IMR-90 (cell line): Measurements from ENCODE around the gene DBNDD2. TPM values are rescaled to one million over a fixed set of nuclear protein-coding genes. Genes with fewer than 3 reads are reported as not detected.
A peak's percentile ranks its signal among the peaks of the same experiment; 100 is the strongest.

Source experiments
- ATAC-seq: fragments of 200-7000 bp; cut with Tn5 transposase; 2 replicates; pipeline ENCODE4 v1.9.1; 2020; ENCODE audit warnings: low read depth, mild to moderate bottlenecking, moderate library complexity
- BruUV-seq: library from RNA; stranded (reverse); fragments of 400-500 nt; replicated peaks from 2 replicates; lab custom pipeline; 2021; lab: Mats Ljungman, UMichigan
- CTCF ChIA-PET: fragments of 300-600 bp; formaldehyde crosslinking; extraction: SDS; loops from one replicate; lab custom pipeline; 2021; ENCODE audit warnings: antibody characterized with exemption; lab: Yijun Ruan, JAX
- POLR2A ChIA-PET: fragments of 300-600 bp; sonication (Branson Sonifier 250); formaldehyde crosslinking; loops from one replicate; lab custom pipeline; 2022; ENCODE audit warnings: antibody characterized with exemption; ENCODE audit not compliant: unreplicated experiment; lab: Charles Lee
- DNase-seq: peaks from one replicate; pipeline ENCODE4 v3.0.0; 2013
- H2AFZ ChIP-seq: replicated peaks from 2 replicates; pipeline ENCODE3; 2013; ENCODE audit warnings: low read length, mild to moderate bottlenecking; ENCODE audit not compliant: poor library complexity
- H2AK5ac ChIP-seq: 2 replicates; pipeline ENCODE4 v1.6.1; 2013; ENCODE audit warnings: low read depth, low read length, inconsistent platforms
- H2AK9ac ChIP-seq: replicated peaks from 2 replicates; pipeline ENCODE3; 2013; ENCODE audit warnings: mild to moderate bottlenecking, low read depth, low read length, moderate library complexity; ENCODE audit not compliant: poor library complexity
- H2BK120ac ChIP-seq: 2 replicates; pipeline ENCODE4 v1.6.1; 2013; ENCODE audit warnings: low read depth, low read length, inconsistent platforms
- H2BK15ac ChIP-seq: 3 replicates; pipeline ENCODE4 v1.6.1; 2013; ENCODE audit warnings: low read depth, low read length, inconsistent platforms
- H2BK20ac ChIP-seq: 2 replicates; pipeline ENCODE4 v1.6.1; 2013; ENCODE audit warnings: low read depth, mild to moderate bottlenecking, inconsistent platforms, low read length, moderate library complexity
- H2BK5ac ChIP-seq: 2 replicates; pipeline ENCODE4 v1.6.1; 2013; ENCODE audit warnings: mild to moderate bottlenecking, low read depth, low read length, inconsistent platforms; ENCODE audit not compliant: poor library complexity, severe bottlenecking
- H3K14ac ChIP-seq: replicated peaks from 2 replicates; pipeline ENCODE4 v1.6.1; 2013; ENCODE audit warnings: low read depth, low read length, inconsistent platforms
- H3K18ac ChIP-seq: 2 replicates; pipeline ENCODE4 v1.6.1; 2013; ENCODE audit warnings: low read depth, low read length, control low read depth
- H3K23ac ChIP-seq: 2 replicates; pipeline ENCODE4 v1.6.1; 2013; ENCODE audit warnings: low read depth, low read length, inconsistent platforms
- H3K27ac ChIP-seq: 2 replicates; pipeline ENCODE4 v1.5.1; 2013; ENCODE audit warnings: mild to moderate bottlenecking, control low read depth, low read length; ENCODE audit not compliant: insufficient read depth
- H3K27me3 ChIP-seq: 2 replicates; pipeline ENCODE4 v1.6.1; 2013; ENCODE audit warnings: low read length; ENCODE audit not compliant: control insufficient read depth, insufficient read depth
- H3K36me3 ChIP-seq: 2 replicates; pipeline ENCODE4 v1.6.1; 2013; ENCODE audit warnings: low read length, mixed read lengths; ENCODE audit not compliant: control insufficient read depth, insufficient read depth
- H3K4ac ChIP-seq: 2 replicates; pipeline ENCODE4 v1.6.1; 2013; ENCODE audit warnings: low read depth, low read length, inconsistent platforms
- H3K4me1 ChIP-seq: 2 replicates; pipeline ENCODE4 v1.6.1; 2013; ENCODE audit warnings: low read length, mixed read lengths; ENCODE audit not compliant: control insufficient read depth, insufficient read depth
- H3K4me2 ChIP-seq: 2 replicates; pipeline ENCODE4 v1.6.1; 2013; ENCODE audit warnings: low read depth, mild to moderate bottlenecking, control low read depth, low read length, moderate library complexity
- H3K4me3 ChIP-seq: 2 replicates; pipeline ENCODE4 v1.5.1; 2013; ENCODE audit warnings: low read depth, mild to moderate bottlenecking, control low read depth, low read length, moderate library complexity; ENCODE audit not compliant: insufficient read depth
- H3K56ac ChIP-seq: 2 replicates; pipeline ENCODE4 v1.6.1; 2013; ENCODE audit warnings: low read length, inconsistent platforms; ENCODE audit not compliant: insufficient read depth; ENCODE audit errors: extremely low read depth
- H3K79me1 ChIP-seq, 2 experiments: 2 replicates each; pipeline ENCODE4 v1.6.1; 2013; ENCODE audit warnings: low read length in 2 of 2, inconsistent platforms in 1 of 2, low read depth in 1 of 2
- H3K9ac ChIP-seq: 2 replicates; pipeline ENCODE4 v1.6.1; 2013; ENCODE audit warnings: low read depth, low read length, control low read depth
- H3K9me1 ChIP-seq: 2 replicates; pipeline ENCODE4 v1.6.1; 2013; ENCODE audit warnings: low read length, inconsistent platforms; ENCODE audit not compliant: insufficient read depth
- H3K9me3 ChIP-seq: 2 replicates; pipeline ENCODE4 v1.6.1; 2013; ENCODE audit warnings: low read length; ENCODE audit not compliant: control insufficient read depth, insufficient read depth
- H4K20me1 ChIP-seq: 2 replicates; pipeline ENCODE4 v1.6.1; 2013; ENCODE audit warnings: low read length, inconsistent platforms; ENCODE audit not compliant: insufficient read depth
- H4K5ac ChIP-seq: 2 replicates; pipeline ENCODE4 v1.6.1; 2013; ENCODE audit warnings: mild to moderate bottlenecking, low read depth, low read length, control low read depth
- H4K8ac ChIP-seq, 2 experiments: 2 replicates each; pipeline ENCODE4 v1.6.1; 2013; ENCODE audit warnings: low read depth in 2 of 2, low read length in 2 of 2, control low read depth in 1 of 2, inconsistent platforms in 1 of 2
- H4K91ac ChIP-seq: 2 replicates; pipeline ENCODE4 v1.6.1; 2013; ENCODE audit warnings: low read depth, low read length, inconsistent platforms; ENCODE audit not compliant: insufficient read depth
- CTCF ChIP-seq: conservative IDR thresholded peaks from 2 replicates; pipeline ENCODE4 v1.5.1; 2012; ENCODE audit warnings: mild to moderate bottlenecking, low read depth, low read length, improper control_type of control experiment
- ELK1 ChIP-seq: fragments of 150-350 bp; IDR thresholded peaks from 2 replicates; pipeline ENCODE4 v1.6.1; 2016; ENCODE audit warnings: low read depth, mild to moderate bottlenecking, low read length, moderate library complexity, borderline replicate concordance
- MAZ ChIP-seq: IDR thresholded peaks from 2 replicates; pipeline ENCODE4 v1.6.1; 2012; ENCODE audit warnings: low read depth, mild to moderate bottlenecking, low read length, improper control_type of control experiment, moderate library complexity, borderline replicate concordance
- MXI1 ChIP-seq: IDR thresholded peaks from 2 replicates; pipeline ENCODE4 v1.6.1; 2012; ENCODE audit warnings: low read depth, mild to moderate bottlenecking, low read length, moderate library complexity, borderline replicate concordance
- NFE2L2 ChIP-seq: fragments of 150-350 bp; IDR thresholded peaks from 2 replicates; pipeline ENCODE4 v1.6.1; 2016; ENCODE audit warnings: low read depth, mild to moderate bottlenecking, low read length
- RAD21 ChIP-seq: IDR thresholded peaks from 2 replicates; pipeline ENCODE4 v1.6.1; 2012; ENCODE audit warnings: low read length, improper control_type of control experiment
- RCOR1 ChIP-seq: IDR thresholded peaks from 2 replicates; pipeline ENCODE4 v1.6.1; 2012; ENCODE audit warnings: mild to moderate bottlenecking, low read length, improper control_type of control experiment; ENCODE audit not compliant: insufficient replicate concordance
- SMC3 ChIP-seq: fragments of 150-350 bp; IDR thresholded peaks from 2 replicates; pipeline ENCODE4 v1.6.1; 2016; ENCODE audit warnings: low read depth, mild to moderate bottlenecking, antibody characterized with exemption, low read length, moderate library complexity
- whole genome bisulfite sequencing, 2 experiments: methylation state at CpG; one replicate each; pipeline versions ENCODE4 v1.1.5 to v1.1.7; 2013; ENCODE audit warnings: missing lambda C conversion rate in 2 of 2; ENCODE audit not compliant: insufficient read length in 1 of 2; ENCODE audit errors: extremely low coverage in 2 of 2; 5-methylcytosine and 5-hydroxymethylcytosine counted together
- dilution Hi-C: fragments of 300-500 bp; cut with HindIII; formaldehyde crosslinking; loops from one replicate; pipeline ENCODE4 v1.14.3; 2018; ENCODE audit warnings: low sequenced_read_pairs; ENCODE audit not compliant: unreplicated experiment
- in situ Hi-C: fragments of 300-500 bp; cut with MboI; formaldehyde crosslinking; loops from 3 replicates; pipeline ENCODE4 v1.14.3; 2019; ENCODE audit warnings: low sequenced_read_pairs, inconsistent platforms, mixed read lengths
- intact Hi-C: fragments of 100-400 bp; cut with micrococcal nuclease; formaldehyde crosslinking; loops from 2 replicates; pipeline ENCODE4 v1.10.0; 2022
- polyA plus RNA-seq, 3 experiments: library from polyadenylated mRNA; depleted of rRNA; stranded (reverse); fragments of >200 nt; gene quantifications; 2 replicates each; pipeline ENCODE4 v1.2.3, GENCODE V29; 2012; ENCODE audit warnings: low replicate concordance in 1 of 3
- total RNA-seq: library from RNA; depleted of rRNA; stranded (reverse); fragments of >200 nt; gene quantifications from 2 replicates; pipeline ENCODE4 v1.2.3, GENCODE V29; 2012

Gene DBNDD2
- total and polyA plus RNA-seq, 2 of the 4 experiments (the other 2 are of a cell fraction), result 1.3 to 9.3 TPM

- Histone ChIP-seq H3K9me1 (no peaks in the 10 kb centered on the region), H4K5ac (peak overlapping the region; percentile 4; the same call in 1 of the 2 replicates), H2AFZ (peak overlapping the region; percentile 88), H4K8ac (peak overlapping the region; percentile 27 to 53; a peak in 2 of 4 replicates), H3K4me2 (peak overlapping the region; percentile 78), H3K9me3 (no peaks in the 10 kb centered on the region), H3K36me3 (peaks cover 2% of the 10 kb centered on the region), H2BK20ac (peak overlapping the region; percentile 72; the same call in 1 of the 2 replicates), H4K20me1 (no peaks in the 10 kb centered on the region), H3K4me1 (no peaks in the 10 kb centered on the region; the same call in 1 of the 2 replicates), H3K4me3 (peak overlapping the region; percentile 37), H2BK5ac (no peak overlapping the region), H2AK5ac (no peak overlapping the region), H3K27me3 (no peaks in the 10 kb centered on the region), H4K91ac (no peak overlapping the region), H2BK15ac (no peak overlapping the region), H3K23ac (no peak overlapping the region), H2BK120ac (no peak overlapping the region), H3K4ac (no peak overlapping the region; the same call in 1 of the 2 replicates), H3K27ac (no peak overlapping the region), H3K9ac (no peak overlapping the region), H3K79me1 (peaks cover 0 to 2% of the 10 kb centered on the region in 2 experiments; a peak in 1 of 4 replicates), H3K56ac (no peak overlapping the region), H3K14ac (no peak overlapping the region; the same call in 1 of the 2 replicates), H3K18ac (no peak overlapping the region), H2AK9ac (peak overlapping the region; percentile 53)
- 53% methylated on average over 5 of the region's 38 CpGs; no CpG with 5 or more reads in 1 of the 2 experiments for WGBS, 2 experiments
- no peak for TF ChIP-seq ELK1
- no peak for TF ChIP-seq MAZ
- TF ChIP-seq NFE2L2, result no peak
- TF ChIP-seq SMC3, result peak; percentile 85
- no peak for TF ChIP-seq RCOR1
- peak; percentile 75 for TF ChIP-seq RAD21
- no peak for TF ChIP-seq MXI1
- peak; percentile 80 for TF ChIP-seq CTCF
- ChIA-PET POLR2A (no interaction called here), CTCF (interaction anchor here (0.6 to 3.7 kb wide), 24 partner anchors 9 to 406 kb away, joined by 3 to 38 read pairs (median 4); partner anchors contain the start of gene SYS1)
- BruUV-seq, result no TSS peak
- in situ Hi-C loops, result no loop called here
- dilution Hi-C loops, result no loop called here
- peak; percentile 89 for ATAC-seq
- peak; percentile 66 for DNase-seq
- intact Hi-C loops, result loop anchor here (1.0 kb wide), 2 partner anchors 64 to 398 kb away; no protein-coding TSS in a partner anchor
These were observed 34.6 kb upstream of the DBNDD2 start for GRCh38 chr20:45373353-45374100.
